H1 (cell line): ENCODE results near the gene FOXA2. TPM values are rescaled to one million over a fixed set of nuclear protein-coding genes. Genes with fewer than 3 reads are reported as not detected.
A peak's percentile ranks its signal among the peaks of the same experiment; 100 is the strongest.

Source experiments
- CTCF ChIA-PET: fragments of 300-600 bp; sonication (Branson Sonifier 250); formaldehyde crosslinking; loops from one replicate; lab custom pipeline; 2021; ENCODE audit not compliant: partially characterized antibody; lab: Charles Lee
- POLR2A ChIA-PET: fragments of 300-600 bp; sonication (Branson Sonifier 250); formaldehyde crosslinking; loops from one replicate; lab custom pipeline; 2021; ENCODE audit warnings: inconsistent platforms; ENCODE audit not compliant: partially characterized antibody; lab: Charles Lee
- DNase-seq, 2 experiments: peaks; one replicate each; pipeline versions ENCODE4 v3.0.0 to v3.0.0-alpha.2; 2010 to 2022; ENCODE audit warnings: low spot score in 2 of 2, low read depth in 1 of 2, mixed read lengths in 1 of 2
- FAIRE-seq: peaks from 2 replicates; lab custom pipeline; 2011; peaks lifted over from hg19 to GRCh38; lab: Jason Lieb, UNC
- H2AFZ ChIP-seq: 2 replicates; pipeline ENCODE4 v1.8.1; 2012; ENCODE audit warnings: low read length, inconsistent platforms
- H2AK5ac ChIP-seq: 2 replicates; pipeline ENCODE4 v1.6.1; 2013; ENCODE audit warnings: low read depth, low read length
- H2BK120ac ChIP-seq: replicated peaks from 2 replicates; pipeline ENCODE3; 2013; ENCODE audit warnings: low read depth, low read length, inconsistent platforms
- H2BK12ac ChIP-seq: 2 replicates; pipeline ENCODE4 v1.6.1; 2013; ENCODE audit warnings: low read depth, low read length
- H2BK15ac ChIP-seq: 2 replicates; pipeline ENCODE4 v1.6.1; 2013; ENCODE audit warnings: low read length
- H2BK20ac ChIP-seq: 2 replicates; pipeline ENCODE4 v1.6.1; 2013; ENCODE audit warnings: low read length
- H2BK5ac ChIP-seq: 2 replicates; pipeline ENCODE4 v1.6.1; 2013; ENCODE audit warnings: low read depth, low read length
- H3K14ac ChIP-seq: 2 replicates; pipeline ENCODE4 v1.6.1; 2013; ENCODE audit warnings: inconsistent platforms; ENCODE audit not compliant: insufficient read length
- H3K18ac ChIP-seq: 2 replicates; pipeline ENCODE4 v1.6.1; 2013; ENCODE audit warnings: low read length; ENCODE audit errors: extremely low read depth
- H3K23ac ChIP-seq: 2 replicates; pipeline ENCODE4 v1.6.1; 2013; ENCODE audit warnings: inconsistent platforms; ENCODE audit not compliant: insufficient read length
- H3K23me2 ChIP-seq: 2 replicates; pipeline ENCODE4 v1.6.1; 2013; ENCODE audit warnings: low read depth, low read length
- H3K27ac ChIP-seq: 2 replicates; pipeline ENCODE4 v1.6.1; 2011; ENCODE audit warnings: low read depth, low read length, inconsistent platforms
- H3K27me3 ChIP-seq, 4 experiments: replicated peaks in 1 of 4; 1 replicate in 1 of 4; 2 replicates in 3 of 4; pipeline versions ENCODE4 v1.6.1 to v1.8.1; 2011 to 2013; ENCODE audit warnings: low read length in 3 of 4, mild to moderate bottlenecking in 3 of 4, inconsistent platforms in 2 of 4, mixed read lengths in 2 of 4, moderate library complexity in 1 of 4; ENCODE audit not compliant: control insufficient read depth in 3 of 4, insufficient read depth in 3 of 4; ENCODE audit errors: extremely low read depth in 1 of 4
- H3K36me3 ChIP-seq, 4 experiments: 2 replicates each; pipeline versions ENCODE4 v1.6.1 to v1.8.1; 2011 to 2013; ENCODE audit warnings: mild to moderate bottlenecking in 4 of 4, low read length in 3 of 4, moderate library complexity in 2 of 4, control low read depth in 1 of 4, inconsistent platforms in 1 of 4; ENCODE audit not compliant: insufficient read depth in 4 of 4, control insufficient read depth in 2 of 4
- H3K4ac ChIP-seq: replicated peaks from 2 replicates; pipeline ENCODE3; 2013; ENCODE audit warnings: low read length, low read depth, mixed read lengths, inconsistent platforms; ENCODE audit not compliant: insufficient read length
- H3K4me1 ChIP-seq, 4 experiments: replicated peaks in 1 of 4; 1 replicate in 1 of 4; 2 replicates in 3 of 4; pipeline versions ENCODE4 v1.6.1 to v1.8.1; 2011 to 2013; ENCODE audit warnings: low read length in 3 of 4, inconsistent platforms in 2 of 4, mixed read lengths in 1 of 4; ENCODE audit not compliant: insufficient read depth in 4 of 4, control insufficient read depth in 3 of 4
- H3K4me2 ChIP-seq, 2 experiments: 2 replicates each; pipeline versions ENCODE4 v1.6.1 to v1.8.1; 2011 to 2013; ENCODE audit warnings: low read depth in 2 of 2, low read length in 2 of 2, control low read depth in 1 of 2, inconsistent platforms in 1 of 2, mild to moderate bottlenecking in 1 of 2; ENCODE audit not compliant: insufficient read depth in 1 of 2
- H3K4me3 ChIP-seq, 4 experiments: fragments of 200-600, 300-600 bp in 1 of 4; sonication (generic), shearing (Covaris generic), sonication (Bioruptor Twin) in 1 of 4; 2 replicates each; pipeline versions ENCODE4 v1.5.1 to v1.8.1; 2011 to 2016; ENCODE audit warnings: low read length in 4 of 4, low read depth in 3 of 4, control low read depth in 2 of 4, inconsistent platforms in 2 of 4, mild to moderate bottlenecking in 2 of 4, mixed read lengths in 1 of 4, moderate library complexity in 1 of 4; ENCODE audit not compliant: insufficient read depth in 2 of 4; ENCODE audit errors: extremely low read depth in 1 of 4
- H3K56ac ChIP-seq: replicated peaks from 2 replicates; pipeline ENCODE3; 2013; ENCODE audit warnings: low read depth, mild to moderate bottlenecking, mixed read lengths, low read length, inconsistent platforms; ENCODE audit not compliant: insufficient read length
- H3K79me1 ChIP-seq: 2 replicates; pipeline ENCODE4 v1.6.1; 2013; ENCODE audit warnings: low read depth, low read length, control low read depth
- H3K79me2 ChIP-seq, 2 experiments: 2 replicates each; pipeline versions ENCODE4 v1.6.1 to v1.8.1; 2012 to 2013; ENCODE audit warnings: low read length in 2 of 2, mild to moderate bottlenecking in 2 of 2, inconsistent platforms in 1 of 2; ENCODE audit not compliant: insufficient read depth in 2 of 2, control insufficient read depth in 1 of 2
- H3K9ac ChIP-seq, 4 experiments: replicated peaks in 1 of 4; 1 replicate in 1 of 4; 2 replicates in 3 of 4; pipeline versions ENCODE4 v1.6.1 to v1.8.1; 2011 to 2013; ENCODE audit warnings: low read depth in 3 of 4, low read length in 3 of 4, control low read depth in 2 of 4, mild to moderate bottlenecking in 2 of 4, moderate library complexity in 2 of 4, inconsistent platforms in 1 of 4; ENCODE audit errors: extremely low read depth in 1 of 4
- H3K9me3 ChIP-seq, 2 experiments: 2 replicates each; pipeline versions ENCODE4 v1.6.1 to v1.8.1; 2012 to 2013; ENCODE audit warnings: mild to moderate bottlenecking in 2 of 2, moderate library complexity in 2 of 2, control low read depth in 1 of 2, inconsistent platforms in 1 of 2, low read depth in 1 of 2, low read length in 1 of 2, mixed read lengths in 1 of 2; ENCODE audit not compliant: insufficient read depth in 2 of 2
- H4K20me1 ChIP-seq, 2 experiments: replicated peaks in 1 of 2; 2 replicates each; pipeline versions ENCODE3 to v1.8.1; 2011 to 2013; ENCODE audit warnings: inconsistent platforms in 2 of 2, low read length in 2 of 2, mild to moderate bottlenecking in 1 of 2; ENCODE audit not compliant: insufficient read depth in 2 of 2, control insufficient read depth in 1 of 2
- H4K5ac ChIP-seq: 2 replicates; pipeline ENCODE4 v1.6.1; 2013; ENCODE audit warnings: low read length, low read depth, mixed read lengths, inconsistent platforms; ENCODE audit not compliant: insufficient read length
- H4K8ac ChIP-seq: 2 replicates; pipeline ENCODE4 v1.8.0; 2013; ENCODE audit warnings: mild to moderate bottlenecking, moderate library complexity, low read length, inconsistent platforms; ENCODE audit not compliant: insufficient read depth; ENCODE audit errors: extremely low read depth
- H4K91ac ChIP-seq: replicated peaks from 2 replicates; pipeline ENCODE3; 2013; ENCODE audit warnings: low read length, mixed read lengths, inconsistent platforms; ENCODE audit not compliant: insufficient read length
- EZH2 ChIP-seq: fragments of 200-600 bp; sonication (generic); IDR thresholded peaks from 2 replicates; pipeline ENCODE4 v1.7.1; 2012; ENCODE audit warnings: low read depth, mild to moderate bottlenecking, moderate library complexity, low read length, inconsistent platforms; ENCODE audit not compliant: severe bottlenecking
- NRF1 ChIP-seq: IDR thresholded peaks from 2 replicates; pipeline ENCODE4 v1.6.1; 2011; ENCODE audit warnings: mild to moderate bottlenecking, low read depth, low read length, improper control_type of control experiment
- RNF2 ChIP-seq: fragments of 200-900, 300-1000 bp; sonication (generic); IDR thresholded peaks from 2 replicates; pipeline ENCODE4 v1.7.1; 2016; ENCODE audit warnings: borderline replicate concordance, low read depth, mild to moderate bottlenecking, antibody characterized with exemption, low read length; ENCODE audit not compliant: poor library complexity, severe bottlenecking; ENCODE audit errors: missing control alignments
- SUZ12 ChIP-seq: fragments of 200-600 bp; sonication (generic); IDR thresholded peaks from 2 replicates; pipeline ENCODE4 v1.6.1; 2012; ENCODE audit warnings: mild to moderate bottlenecking, inconsistent platforms, low read length, moderate library complexity, mixed read lengths
- WGBS, 2 experiments: shearing (Covaris generic) in 1 of 2; methylation state at CpG; one replicate each; pipeline versions ENCODE4 v1.1.6 to v1.1.7; 2013 to 2015; ENCODE audit warnings: low lambda C conversion rate in 2 of 2, mixed read lengths in 2 of 2, inconsistent platforms in 1 of 2, low coverage in 1 of 2, missing lambda C conversion rate in 1 of 2; ENCODE audit not compliant: insufficient replicate concordance in 2 of 2, insufficient coverage in 1 of 2, insufficient read length in 1 of 2; ENCODE audit errors: extremely low coverage in 1 of 2, missing lambda C conversion rate in 1 of 2; 5-methylcytosine and 5-hydroxymethylcytosine counted together
- polyA plus RNA-seq, 7 experiments: library from polyadenylated mRNA; depleted of rRNA in 3 of 7; stranded (reverse) in 5 of 7; unstranded in 2 of 7; fragments of >200 nt in 5 of 7; fragments of 200-250 nt in 2 of 7; gene quantifications; 1 replicate in 5 of 7; 2 replicates in 1 of 7; 4 replicates in 1 of 7; pipeline versions ENCODE4 v1.2.1 to v1.2.3, GENCODE V29; 2011 to 2013; ENCODE audit warnings: missing spikeins in 2 of 7, mixed read lengths in 2 of 7
- total RNA-seq: library from RNA; stranded (reverse); fragmentation: NEBNext Ultra II Directional; extraction: Animal tissue kit (Norgen Biotek cat#: 25700); gene quantifications from 2 replicates; pipeline ENCODE4 v1.2.1, GENCODE V29; 2021

The FOXA2 gene
- total and polyA plus RNA-seq, 2 of the 8 experiments (the other 6 are each of a cell fraction or from before 2014, with no cell fraction given), result not detected

DNA sequence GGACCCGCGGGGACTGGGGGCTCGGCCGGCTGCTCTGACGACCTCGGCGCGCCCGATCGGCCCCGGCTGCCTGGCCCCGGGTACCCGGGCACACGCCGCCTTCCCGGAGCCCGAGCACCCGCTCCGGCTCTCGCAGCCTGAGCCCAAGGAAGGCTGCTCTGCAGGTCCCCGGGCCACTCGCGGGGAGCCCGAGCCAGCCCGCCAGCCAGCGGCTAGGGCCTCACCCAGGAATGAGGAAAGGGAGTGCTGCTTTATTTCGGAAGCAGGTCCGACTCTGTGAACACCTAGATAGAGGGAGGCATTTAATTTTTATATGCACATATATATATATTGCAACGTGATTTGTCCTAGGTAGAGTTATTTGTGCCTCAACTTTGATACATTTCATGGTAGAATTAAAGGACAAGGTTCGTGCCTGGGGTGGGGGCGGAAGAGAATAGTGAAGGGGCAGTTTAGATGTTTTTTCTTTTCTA is 15.5 kb downstream of the FOXA2 start:
- Histone ChIP-seq H2AFZ (no peak overlapping the region), H3K14ac (no peak overlapping the region), H3K9me3 (no peaks in the 10 kb centered on the region), H3K27ac (no peak overlapping the region), H3K79me2 (no peaks in the 10 kb centered on the region), H3K4me3 (peak overlapping the region in 1 of 4 experiments; percentile 48; a peak in 3 of 8 replicates), H3K36me3 (no peaks in the 10 kb centered on the region), H2BK120ac (no peak overlapping the region), H4K5ac (no peak overlapping the region), H2BK20ac (no peak overlapping the region), H4K20me1 (peaks cover 12 to 17% of the 10 kb centered on the region in 2 experiments), H2BK5ac (no peak overlapping the region)
- ChIA-PET CTCF (interaction anchor here (0.7 to 2.6 kb wide), 3 partner anchors 17 to 876 kb away, joined by 3 to 17 read pairs (median 5); no protein-coding TSS in a partner anchor), POLR2A (no interaction called here)
- FAIRE-seq, result no peak
- 3% methylated on average over 30 of the region's 31 CpGs; no CpG with 5 or more reads in 1 of the 2 experiments for WGBS, 2 experiments
- TF ChIP-seq SUZ12 (peak; percentile 79), RNF2 (peak; percentile 91), EZH2 (peak; percentile 89), NRF1 (no peak)
- TF ChIP-seq, all 59 proteins: peak for 3
- Histone ChIP-seq H3K23ac (no peak overlapping the region), H2BK12ac (no peak overlapping the region), H3K27me3 (peaks cover 84 to 100% (median 95%) of the 10 kb centered on the region in 4 experiments), H3K18ac (no peak overlapping the region), H3K23me2 (peaks cover 8% of the 10 kb centered on the region; the same call in 1 of the 2 replicates), H2AK5ac (no peak overlapping the region), H4K91ac (no peak overlapping the region), H3K4me2 (peak overlapping the region; percentile 66 to 67), H3K4ac (no peak overlapping the region), H2BK15ac (no peak overlapping the region), H3K4me1 (peaks cover 7 to 41% (median 16%) of the 10 kb centered on the region in 4 experiments), H3K9ac (no peak overlapping the region), H4K8ac (no peak overlapping the region), H3K56ac (no peak overlapping the region), H3K79me1 (no peaks in the 10 kb centered on the region)
- DNase-seq, result no peak
